Transverse colon (tissue), 4 donors: ENCODE data around the gene ZNF672. TPM values are rescaled to one million over a fixed set of nuclear protein-coding genes. Genes with fewer than 3 reads are reported as not detected.

Source experiments
- DNase-seq: peaks from one replicate; pipeline ENCODE4 v3.0.0-alpha.2; 2019
- H3K27ac ChIP-seq, 4 donors: fragments of 200-600 bp; sonication (generic); 2 replicates each; pipeline ENCODE4 v1.5.1; 2016 to 2018; ENCODE audit warnings: inconsistent platforms in 4 of 4
- H3K27me3 ChIP-seq: fragments of 200-600 bp; sonication (generic); 2 replicates; pipeline ENCODE4 v1.5.1; 2017; ENCODE audit warnings: inconsistent platforms
- H3K36me3 ChIP-seq, 4 donors: fragments of 200-600 bp; sonication (generic); 2 replicates each; pipeline ENCODE4 v1.5.1; 2017 to 2019; ENCODE audit warnings: inconsistent platforms in 4 of 4
- H3K4me1 ChIP-seq, 4 donors: fragments of 200-600 bp; sonication (generic); 2 replicates each; pipeline ENCODE4 v1.5.1; 2017 to 2020; ENCODE audit warnings: inconsistent platforms in 4 of 4
- H3K4me3 ChIP-seq, 4 donors: fragments of 200-600 bp; sonication (generic); 1 replicate in 1 of 4; 2 replicates in 3 of 4; pipeline versions ENCODE4 v1.5.1 to v1.6.1; 2017 to 2019; ENCODE audit warnings: inconsistent platforms in 4 of 4
- H3K9me3 ChIP-seq, 2 donors: fragments of 200-600 bp; sonication (generic); 2 replicates each; pipeline ENCODE4 v1.5.1; 2017 to 2019; ENCODE audit warnings: inconsistent platforms in 2 of 2
- CTCF ChIP-seq, 5 experiments: fragments of 200-600 bp in 3 of 5; fragments of 450-650 bp in 2 of 5; sonication (generic) in 3 of 5; IDR thresholded peaks; 1 replicate in 2 of 5; 2 replicates in 3 of 5; pipeline ENCODE4 v1.5.1; 2016 to 2017; ENCODE audit warnings: antibody characterized with exemption in 5 of 5, inconsistent platforms in 3 of 5, mild to moderate bottlenecking in 2 of 5, moderate library complexity in 1 of 5
- EP300 ChIP-seq: sonication (generic); formaldehyde crosslinking; IDR thresholded peaks from one replicate; pipeline ENCODE4 v1.6.1; 2017; ENCODE audit warnings: antibody characterized with exemption, low read depth
- POLR2A ChIP-seq: fragments of 450-650 bp; IDR thresholded peaks from one replicate; pipeline ENCODE4 v1.6.1; 2016; ENCODE audit warnings: antibody characterized with exemption, mild to moderate bottlenecking, moderate library complexity
- POLR2AphosphoS5 ChIP-seq, 3 donors: sonication (generic); formaldehyde crosslinking; IDR thresholded peaks; one replicate each; pipeline ENCODE4 v1.6.1; 2016; ENCODE audit warnings: antibody characterized with exemption in 3 of 3
- WGBS, 2 donors: methylation state at CpG; one replicate each; pipeline ENCODE4 v1.1.5; 2018; ENCODE audit warnings: low coverage in 1 of 2; 5-methylcytosine and 5-hydroxymethylcytosine counted together
- in situ Hi-C, 4 donors: fragments of 200-750 bp; cut with MboI; loops; one replicate each; pipeline versions ENCODE4 v1.15.0 to v1.15.1; 2017; ENCODE audit warnings: low sequenced_read_pairs in 3 of 4, low pct_ligation_motif_present in 1 of 4, low pct_unique_long_range_greater_than_20kb in 1 of 4
- intact Hi-C: fragments of 100-400 bp; cut with DNase I; formaldehyde crosslinking; loops from one replicate; pipeline ENCODE4 v1.15.1; 2023; ENCODE audit warnings: low total_unique reads
- small RNA-seq, 4 donors: library from RNA; depleted of rRNA; stranded (forward); fragments of <200 nt; gene quantifications; one replicate each; pipeline ENCODE3, GENCODE V24; 2016
- total RNA-seq, 4 donors: library from RNA; depleted of rRNA; stranded (reverse); fragments of >200 nt; gene quantifications; one replicate each; pipeline ENCODE4 v1.1.0, GENCODE V29; 2016

ZNF672 gene
- total RNA-seq, 4 donors from 2014 or later, result 34.8 to 53.1 (median 44.7) TPM

- 81 to 85% methylated on average over 2 of the region's 2 CpGs for WGBS, 2 donors
- H3K36me3 ChIP-seq, result no peaks in the 10 kb centered on the region
- H3K4me3 ChIP-seq, result no peak overlapping the region
- intact Hi-C loops, result no loop called here
- H3K27me3 ChIP-seq, result peaks cover 11% of the 10 kb centered on the region
- TF ChIP-seq EP300 (no peak), CTCF (IDR thresholded peaks at IDR 0.05) (no peak), POLR2AphosphoS5 (IDR thresholded peaks at IDR 0.05) (no peak), POLR2A (no peak)
- no peak overlapping the region for H3K27ac ChIP-seq
- in situ Hi-C loops, result no loop called here
- no peaks in the 10 kb centered on the region for H3K9me3 ChIP-seq
- DNase-seq, result no peak
- H3K4me1 ChIP-seq, result no peaks in the 10 kb centered on the region
Measured at GRCh38 chr1:248891758-248892157, 53.7 kb downstream of the ZNF672 start.

GRCh38 chr1:248892590-248892989 lies 54.6 kb downstream of the ZNF672 start:
- in situ Hi-C loops (no loop called here), intact Hi-C loops (no loop called here)
- Histone ChIP-seq H3K27ac (no peak overlapping the region), H3K27me3 (peaks cover 12% of the 10 kb centered on the region), H3K9me3 (no peaks in the 10 kb centered on the region), H3K4me1 (no peaks in the 10 kb centered on the region), H3K36me3 (no peaks in the 10 kb centered on the region), H3K4me3 (no peak overlapping the region)
- WGBS, 2 donors, result 58 to 60% methylated on average over 1 of the region's 1 CpG
- peak; percentile 16 for DNase-seq
- TF ChIP-seq EP300 (no peak), POLR2A (no peak), CTCF (IDR thresholded peaks at IDR 0.05) (no peak), POLR2AphosphoS5 (IDR thresholded peaks at IDR 0.05) (no peak)

DNA sequence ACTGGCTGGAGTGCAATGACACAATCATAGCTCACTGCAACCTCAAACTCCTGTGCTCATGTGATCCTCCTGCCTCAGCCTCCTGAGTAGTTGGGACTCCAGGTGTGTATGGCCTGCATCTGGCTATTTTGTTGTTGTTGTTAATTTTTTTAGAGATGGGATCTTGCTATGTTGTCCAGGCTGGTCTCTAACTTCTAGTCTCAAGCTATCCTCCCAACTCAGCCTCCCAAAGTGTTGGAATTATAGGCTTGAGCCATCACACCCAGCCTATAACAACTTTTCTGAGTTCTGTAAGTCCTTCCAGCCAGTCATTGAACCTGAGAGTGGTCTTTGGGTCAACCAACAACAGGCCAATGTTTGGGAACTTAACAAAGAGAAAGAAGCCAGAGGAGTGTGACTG lies 56.8 kb downstream of the ZNF672 start:
- H3K27ac ChIP-seq, result no peak overlapping the region
- H3K4me3 ChIP-seq, result no peak overlapping the region
- intact Hi-C loops (no loop called here), in situ Hi-C loops (no loop called here)
- H3K9me3 ChIP-seq, result no peaks in the 10 kb centered on the region
- no peak for DNase-seq
- TF ChIP-seq CTCF (IDR thresholded peaks at IDR 0.05), result no peak
- TF ChIP-seq EP300, result no peak
- no peak for TF ChIP-seq POLR2AphosphoS5 (IDR thresholded peaks at IDR 0.05)
- no peak for TF ChIP-seq POLR2A
- H3K27me3 ChIP-seq, result peaks cover 31% of the 10 kb centered on the region
- no peaks in the 10 kb centered on the region for H3K4me1 ChIP-seq
- H3K36me3 ChIP-seq, result no peaks in the 10 kb centered on the region

GRCh38 chr1:248897412-248898337 lies 59.7 kb downstream of the ZNF672 start:
- WGBS, 2 donors, result 80 to 82% methylated on average over 1 to 9 of the region's 9 CpGs
- H3K27ac ChIP-seq, result no peak overlapping the region
- H3K36me3 ChIP-seq, result no peaks in the 10 kb centered on the region
- no peak for TF ChIP-seq POLR2AphosphoS5 (IDR thresholded peaks at IDR 0.05)
- no peak for TF ChIP-seq EP300
- TF ChIP-seq CTCF (IDR thresholded peaks at IDR 0.05), result no peak
- TF ChIP-seq POLR2A, result no peak
- in situ Hi-C loops (no loop called here), intact Hi-C loops (no loop called here)
- peaks cover 51% of the 10 kb centered on the region for H3K27me3 ChIP-seq
- no peak for DNase-seq
- no peaks in the 10 kb centered on the region for H3K4me1 ChIP-seq
- H3K9me3 ChIP-seq, result no peaks in the 10 kb centered on the region
- H3K4me3 ChIP-seq, result no peak overlapping the region

Small RNAs within 50 kb of the gene (small RNA-seq; reads per million reads assigned to genes)
- gene MIR3124, result 0 reads per million in 4 donors

Other genes starting within 250 kb of the ZNF672 start
- not detected for gene OR2T10, start 240.5 kb upstream of the ZNF672 start, total RNA-seq
- not detected for gene OR2T11, start 203.1 kb upstream of the ZNF672 start, total RNA-seq
- not detected for gene OR2T35, start 192.9 kb upstream of the ZNF672 start, total RNA-seq
- not detected for gene OR2T27, start 182.7 kb upstream of the ZNF672 start, total RNA-seq
- gene OR14I1, start 135.5 kb upstream of the ZNF672 start, total RNA-seq, result not detected
- 100 to 1,000 TPM in 3 of 4 donors, 10 to 100 TPM in 1; 21.9 to 719 (median 565) TPM for gene LYPD8, start 82.5 kb upstream of the ZNF672 start, total RNA-seq
- 10 to 100 TPM; 28.1 to 36.2 (median 31.4) TPM for gene SH3BP5L, start 12.3 kb upstream of the ZNF672 start, total RNA-seq
- 100 to 1,000 TPM in 1 of 4 donors, 10 to 100 TPM in 3; 41.8 to 100 (median 64.6) TPM for gene ZNF692, start 20.9 kb downstream of the ZNF672 start, total RNA-seq
- 10 to 100 TPM in 2 of 4 donors, 1 to 10 TPM in 2; 5.2 to 12.4 (median 9.7) TPM for gene PGBD2, start 68.0 kb downstream of the ZNF672 start, total RNA-seq